ENCODE measurements around the gene CHPF. TPM values are rescaled to one million over a fixed set of nuclear protein-coding genes. Genes with fewer than 3 reads are reported as not detected.

The CHPF gene
- total and polyA plus RNA-seq, 2 donors (not counting 3 experiments of a cell fraction or from before 2014, with no cell fraction given) = 0.24 to 0.32 TPM

DNA sequence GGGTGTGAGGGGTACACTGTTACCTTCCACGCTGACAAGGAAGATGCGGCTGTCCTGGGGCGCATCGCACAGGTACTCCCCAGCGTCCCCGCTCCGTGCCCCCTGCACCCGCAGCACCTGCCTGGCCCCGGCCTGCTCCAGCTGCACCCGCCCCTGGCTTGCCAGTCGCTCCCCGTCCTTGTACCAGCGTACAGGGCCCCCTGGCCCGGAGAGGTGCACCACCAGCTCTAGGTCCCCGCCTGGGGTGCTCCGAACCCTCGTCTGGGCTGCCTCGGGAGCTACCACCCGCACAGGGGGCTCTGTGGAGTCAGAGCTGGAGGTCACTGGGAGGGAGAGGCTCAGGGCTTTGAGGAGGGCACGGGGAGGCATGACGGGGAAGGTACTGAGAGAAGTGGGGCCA is 13.7 kb upstream of the CHPF start:
- Histone ChIP-seq H3K27me3 (ENCODE audit: control insufficient read depth in 2 of 2, insufficient read depth in 2 of 2, low read length in 2 of 2) (peaks cover 2 to 9% of the 10 kb centered on the region in 2 experiments), H3K9me3 (replicated peaks; ENCODE audit: control insufficient read depth, insufficient read depth, low read length) (no peaks in the 10 kb centered on the region), H3K4me1 (ENCODE audit: control insufficient read depth, extremely low read depth, insufficient read depth, low read length) (no peaks in the 10 kb centered on the region), H3K79me2 (ENCODE audit: control insufficient read depth, insufficient read depth, low read length) (no peaks in the 10 kb centered on the region), H3K27ac (ENCODE audit: insufficient read depth, low read depth, low read length) (no peak overlapping the region), H3K4me3 (replicated peaks in 1 of 3; ENCODE audit: insufficient read depth in 1 of 3, low read depth in 1 of 3, low read length in 3 of 3) (no peak overlapping the region), H3K9ac (replicated peaks; ENCODE audit: extremely low read depth, insufficient read depth, low read length) (no peak overlapping the region), H3K9me1 (replicated peaks; ENCODE audit: control insufficient read depth, extremely low read depth, insufficient read depth, low read length) (no peaks in the 10 kb centered on the region), H3K4me2 (ENCODE audit: insufficient read depth, low read length) (no peak overlapping the region), H3K36me3 (ENCODE audit: control insufficient read depth in 2 of 2, extremely low read depth in 1 of 2, insufficient read depth in 2 of 2, low read length in 2 of 2) (no peaks in the 10 kb centered on the region), H2AFZ (ENCODE audit: low read depth, low read length) (no peak overlapping the region), H4K20me1 (replicated peaks; ENCODE audit: control insufficient read depth, extremely low read depth, insufficient read depth, low read length) (no peaks in the 10 kb centered on the region)
- ChIA-PET POLR2A (no interaction called here), CTCF (interaction anchor here (1.0 to 1.3 kb wide), 3 partner anchors 14 to 18 kb away, joined by 3 to 5 read pairs (median 3); partner anchors contain the start of gene OBSL1)
- DNase-seq (ENCODE audit: low read depth, low spot score) (no peak), FAIRE-seq (no peak)
- intact Hi-C loops (cut with micrococcal nuclease) = no loop called here
- no TSS peak for BruUV-seq (replicated peaks)
- dilution Hi-C loops (cut with MboI; ENCODE audit: extremely low pct_ligation_motif_present, low sequenced_read_pairs) = no loop called here
- TF ChIP-seq POLR2A (IDR thresholded peaks at IDR 0.05; ENCODE audit: low read depth, low read length) = no peak

GRCh38 chr2:219556413-219556812 is 12.8 kb upstream of the CHPF start:
- CTCF ChIA-PET = interaction anchor here (1.3 kb wide), 1 partner anchor 15 kb away, joined by 5 read pairs; the partner anchor contains the start of gene OBSL1
- POLR2A ChIA-PET = no interaction called here
- no peak for FAIRE-seq

More at GRCh38 chr2:219556413-219556812, 12.8 kb upstream of the CHPF start:
- Histone ChIP-seq H3K79me2 (ENCODE audit: control insufficient read depth, insufficient read depth, low read length) (no peaks in the 10 kb centered on the region), H3K27ac (ENCODE audit: insufficient read depth, low read depth, low read length) (no peak overlapping the region), H2AFZ (ENCODE audit: low read depth, low read length) (no peak overlapping the region), H3K9me3 (replicated peaks; ENCODE audit: control insufficient read depth, insufficient read depth, low read length) (no peaks in the 10 kb centered on the region), H3K9ac (replicated peaks; ENCODE audit: extremely low read depth, insufficient read depth, low read length) (no peak overlapping the region), H3K4me2 (ENCODE audit: insufficient read depth, low read length) (no peak overlapping the region), H3K9me1 (replicated peaks; ENCODE audit: control insufficient read depth, extremely low read depth, insufficient read depth, low read length) (no peaks in the 10 kb centered on the region), H3K4me3 (replicated peaks in 1 of 3; ENCODE audit: insufficient read depth in 1 of 3, low read depth in 1 of 3, low read length in 3 of 3) (no peak overlapping the region), H3K4me1 (ENCODE audit: control insufficient read depth, extremely low read depth, insufficient read depth, low read length) (no peaks in the 10 kb centered on the region), H3K36me3 (ENCODE audit: control insufficient read depth in 2 of 2, extremely low read depth in 1 of 2, insufficient read depth in 2 of 2, low read length in 2 of 2) (no peaks in the 10 kb centered on the region), H3K27me3 (ENCODE audit: control insufficient read depth in 2 of 2, insufficient read depth in 2 of 2, low read length in 2 of 2) (peaks cover 6 to 15% of the 10 kb centered on the region in 2 experiments), H4K20me1 (replicated peaks; ENCODE audit: control insufficient read depth, extremely low read depth, insufficient read depth, low read length) (no peaks in the 10 kb centered on the region)
- TF ChIP-seq POLR2A (IDR thresholded peaks at IDR 0.05; ENCODE audit: low read depth, low read length) (no peak), MYC (IDR thresholded peaks at IDR 0.05; ENCODE audit: low read depth, low read length) (no peak), GATA2 (IDR thresholded peaks at IDR 0.05; ENCODE audit: insufficient read depth, insufficient read length, low read depth, low read length) (no peak), JUN (IDR thresholded peaks at IDR 0.05; ENCODE audit: borderline replicate concordance, insufficient read depth, insufficient read length, low read depth) (no peak), FOS (IDR thresholded peaks at IDR 0.05; ENCODE audit: borderline replicate concordance, insufficient read depth, low read length) (no peak), POLR2AphosphoS5 (IDR thresholded peaks at IDR 0.05; ENCODE audit: insufficient read depth, low read depth, low read length) (no peak), EZH2 (IDR thresholded peaks at IDR 0.05; ENCODE audit: borderline replicate concordance, low read depth, low read length, severe bottlenecking) (no peak), CTCF (IDR thresholded peaks at IDR 0.05; ENCODE audit: extremely low read depth in 1 of 2, insufficient read depth in 1 of 2, low read depth in 1 of 2, low read length in 2 of 2) (no peak)
- TF ChIP-seq, protein P1, sequence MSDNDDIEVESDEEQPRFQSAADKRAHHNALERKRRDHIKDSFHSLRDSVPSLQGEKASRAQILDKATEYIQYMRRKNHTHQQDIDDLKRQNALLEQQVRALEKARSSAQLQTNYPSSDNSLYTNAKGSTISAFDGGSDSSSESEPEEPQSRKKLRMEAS (IDR thresholded peaks at IDR 0.05; ENCODE audit: insufficient read depth, insufficient read length) = no peak
- DNase-seq (ENCODE audit: low read depth, low spot score) = no peak
- intact Hi-C loops (cut with micrococcal nuclease) = no loop called here
- dilution Hi-C loops (cut with MboI; ENCODE audit: extremely low pct_ligation_motif_present, low sequenced_read_pairs) = no loop called here
- no TSS peak for BruUV-seq (replicated peaks)
